GM21447 (cell line): Measurements from ENCODE around the gene DLEC1.

Experiments
- ATAC-seq: cut with Tn5 transposase; IDR thresholded peaks from one replicate; pipeline ENCODE4 v1.9.1; 2021; ENCODE audit not compliant: unreplicated experiment

The DLEC1 gene

DNA sequence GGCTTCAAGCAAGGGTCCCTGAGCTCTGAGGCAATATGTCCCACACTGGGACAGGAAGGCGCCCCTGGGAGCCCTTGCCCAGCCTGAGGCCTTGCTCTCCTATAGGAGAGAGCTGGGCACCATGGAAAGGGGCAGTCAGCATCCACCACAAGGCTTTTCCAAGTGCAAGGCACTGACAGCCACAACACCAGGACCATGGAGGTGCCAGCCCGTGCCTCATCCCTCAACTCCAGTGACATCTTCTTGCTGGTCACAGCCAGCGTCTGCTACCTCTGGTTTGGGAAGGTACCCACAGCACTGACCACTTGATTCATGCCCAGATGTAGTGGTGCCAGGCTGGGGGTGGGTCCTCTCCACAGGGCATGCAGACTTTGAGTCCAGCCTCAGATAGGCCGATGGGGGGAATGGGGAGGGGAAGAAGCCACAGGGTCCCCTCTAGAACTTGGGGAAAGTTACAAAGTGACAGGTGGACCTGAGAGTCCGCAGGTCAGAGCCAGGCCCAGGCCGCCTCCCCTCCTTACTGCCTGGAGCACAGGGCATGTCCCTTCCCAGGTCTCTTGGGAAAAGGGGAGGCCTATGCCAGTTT is 36.6 kb upstream of the DLEC1 start:
- ATAC-seq, result no peak

DNA sequence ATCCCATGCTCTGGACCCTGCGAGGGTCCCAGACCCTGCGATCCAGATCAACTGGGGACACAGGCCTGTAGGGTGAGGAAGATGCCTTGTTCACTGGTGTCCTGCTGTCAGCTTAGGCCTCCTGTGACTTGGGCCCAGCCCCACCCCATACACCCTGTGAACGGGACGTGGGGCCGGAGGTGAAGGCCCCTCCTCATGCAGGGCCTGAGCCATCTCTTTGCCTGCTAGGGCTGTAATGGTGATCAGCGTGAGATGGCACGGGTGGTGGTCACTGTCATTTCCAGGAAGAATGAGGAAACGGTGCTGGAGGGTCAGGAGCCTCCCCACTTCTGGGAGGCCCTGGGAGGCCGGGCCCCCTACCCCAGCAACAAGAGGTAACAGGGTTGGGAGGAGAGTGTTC is 36.1 kb upstream of the DLEC1 start:
- ATAC-seq, result no peak

DNA sequence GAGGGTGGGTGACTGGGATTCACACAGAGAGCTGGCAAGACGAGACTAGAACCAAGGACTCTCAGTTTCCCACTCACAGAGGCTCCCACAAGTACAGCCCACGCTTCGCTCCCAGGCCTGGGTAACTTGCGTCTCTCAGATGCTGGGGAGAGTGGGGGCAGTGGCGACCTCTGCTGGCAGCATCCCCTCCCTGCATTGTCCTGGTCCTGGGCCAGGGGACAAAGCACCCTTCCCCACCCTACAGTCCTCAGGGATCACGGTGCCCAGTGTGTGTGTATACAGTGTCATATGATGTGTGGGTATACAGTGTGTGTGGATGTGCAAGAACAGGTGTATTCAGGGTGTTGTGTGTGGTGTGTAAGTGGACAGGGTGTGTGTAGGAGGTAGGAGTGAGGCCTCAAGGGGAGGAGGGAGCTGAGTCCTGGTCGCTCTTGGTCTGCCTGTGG is 35.6 kb upstream of the DLEC1 start:
- ATAC-seq, result no peak

DNA sequence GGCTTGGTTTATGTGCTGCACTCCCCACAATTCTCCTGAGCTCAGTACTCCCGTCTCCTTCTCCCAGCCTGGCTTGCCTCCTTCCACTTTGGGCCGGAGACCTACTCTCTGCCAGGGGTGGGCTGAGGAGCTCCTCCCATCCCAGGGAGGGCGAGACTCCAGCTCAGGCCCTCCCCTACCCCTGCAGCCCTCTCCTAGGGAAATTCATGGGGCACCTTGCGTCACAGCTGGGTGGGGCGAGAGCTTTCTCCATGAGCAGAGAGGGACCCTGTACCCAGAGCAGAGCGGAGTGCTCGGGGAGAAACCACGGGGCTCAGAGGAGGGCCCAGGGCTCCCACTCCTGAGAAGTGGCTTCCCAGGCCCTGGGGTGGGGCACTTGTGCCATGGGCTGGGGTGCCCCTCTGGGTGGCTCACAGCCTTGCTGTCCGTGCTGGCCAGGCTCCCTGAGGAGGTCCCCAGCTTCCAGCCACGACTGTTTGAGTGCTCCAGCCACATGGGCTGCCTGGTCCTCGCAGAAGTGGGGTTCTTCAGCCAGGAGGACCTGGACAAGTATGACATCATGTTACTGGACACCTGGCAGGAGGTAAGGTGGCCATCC is 35.1 kb upstream of the DLEC1 start:
- no peak for ATAC-seq

DNA sequence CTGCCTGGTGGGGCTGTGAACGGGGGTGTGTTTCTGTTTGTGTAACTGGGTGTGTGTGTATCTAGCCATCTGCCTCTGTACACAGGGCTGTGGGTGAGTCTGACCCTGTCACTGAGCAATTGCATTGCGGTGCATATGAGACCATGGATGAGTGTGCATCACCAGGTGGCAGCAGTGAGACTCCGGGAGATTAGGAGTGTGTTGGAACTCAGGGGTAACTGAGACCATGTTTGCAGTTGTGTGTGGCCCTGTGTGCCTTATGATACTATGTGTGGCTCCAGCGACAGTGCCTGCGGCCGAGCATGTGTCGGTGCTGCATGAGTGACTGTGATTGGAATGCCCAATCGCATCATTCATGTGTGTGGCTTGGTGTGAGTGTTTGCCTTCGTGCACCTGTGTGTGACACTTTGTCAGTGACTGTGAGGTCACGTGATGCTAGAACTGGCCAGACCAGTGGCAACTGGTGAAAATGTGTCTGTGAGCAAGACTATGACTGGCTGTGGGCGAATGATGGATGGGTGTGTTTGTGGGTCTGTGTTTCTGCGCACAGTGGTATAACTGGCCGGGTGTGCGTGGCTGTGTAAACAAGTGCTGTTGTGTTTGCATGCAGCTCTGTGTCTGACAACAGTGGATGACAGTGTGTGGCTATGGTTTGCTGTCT is 34.5 kb upstream of the DLEC1 start:
- no peak for ATAC-seq

DNA sequence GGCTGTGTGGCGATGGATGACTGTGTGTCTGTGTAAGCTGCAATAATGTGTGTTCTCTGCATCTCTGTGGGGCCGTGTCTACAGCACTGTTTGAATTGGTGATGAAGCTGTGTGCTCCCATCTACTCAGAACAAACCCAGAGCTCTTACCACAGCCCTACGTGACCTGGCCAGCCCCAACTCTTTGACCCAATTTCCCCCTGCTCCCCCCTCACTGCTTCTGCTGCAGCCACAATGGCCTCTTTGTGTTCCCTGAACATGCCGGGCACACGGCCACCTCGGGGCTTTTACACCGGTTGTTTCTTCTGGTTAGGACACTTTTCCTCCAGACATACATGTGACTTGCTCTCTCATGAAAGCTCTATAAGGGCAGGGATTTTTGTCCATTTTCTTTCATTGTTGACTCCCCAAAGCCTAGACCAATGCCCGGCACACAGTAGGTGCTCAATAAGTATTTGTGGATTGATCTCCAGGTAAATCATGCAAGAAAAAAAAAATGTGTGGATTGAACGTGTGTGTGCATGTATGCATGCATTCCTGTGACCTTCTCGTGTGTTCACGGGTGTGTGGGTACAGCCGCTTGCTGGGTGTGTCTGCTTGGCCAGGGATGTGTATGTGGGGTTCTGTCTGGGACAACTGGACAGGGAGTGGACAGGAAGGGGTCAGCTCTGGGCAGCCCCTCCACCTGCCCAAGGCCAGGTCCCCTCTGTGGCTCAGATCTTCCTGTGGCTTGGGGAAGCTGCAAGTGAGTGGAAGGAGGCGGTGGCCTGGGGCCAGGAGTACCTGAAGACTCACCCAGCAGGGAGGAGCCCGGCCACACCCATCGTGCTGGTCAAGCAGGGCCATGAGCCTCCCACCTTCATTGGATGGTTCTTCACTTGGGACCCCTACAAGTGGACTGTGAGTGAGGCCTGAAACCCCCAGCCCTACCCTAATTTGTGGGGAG is 33.7 kb upstream of the DLEC1 start:
- ATAC-seq, result no peak

DNA sequence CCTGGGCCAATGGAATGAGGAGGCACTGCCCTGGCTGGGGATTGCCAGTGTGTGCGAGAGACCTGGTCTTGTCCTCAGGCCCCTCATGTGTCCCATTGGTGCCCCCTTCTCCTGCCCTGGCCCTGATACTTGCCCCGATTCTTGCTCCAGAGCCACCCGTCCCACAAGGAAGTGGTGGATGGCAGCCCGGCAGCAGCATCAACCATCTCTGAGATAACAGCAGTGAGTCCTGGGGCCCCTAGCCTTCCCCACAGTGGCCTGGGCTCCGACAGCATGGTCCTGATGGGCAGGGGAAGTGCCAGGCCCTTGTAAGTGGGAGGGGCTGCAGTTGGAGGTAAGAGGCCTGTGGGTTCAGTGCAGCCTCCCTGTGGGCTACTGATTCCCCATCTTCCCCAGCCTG is 33.0 kb upstream of the DLEC1 start:
- no peak for ATAC-seq

DNA sequence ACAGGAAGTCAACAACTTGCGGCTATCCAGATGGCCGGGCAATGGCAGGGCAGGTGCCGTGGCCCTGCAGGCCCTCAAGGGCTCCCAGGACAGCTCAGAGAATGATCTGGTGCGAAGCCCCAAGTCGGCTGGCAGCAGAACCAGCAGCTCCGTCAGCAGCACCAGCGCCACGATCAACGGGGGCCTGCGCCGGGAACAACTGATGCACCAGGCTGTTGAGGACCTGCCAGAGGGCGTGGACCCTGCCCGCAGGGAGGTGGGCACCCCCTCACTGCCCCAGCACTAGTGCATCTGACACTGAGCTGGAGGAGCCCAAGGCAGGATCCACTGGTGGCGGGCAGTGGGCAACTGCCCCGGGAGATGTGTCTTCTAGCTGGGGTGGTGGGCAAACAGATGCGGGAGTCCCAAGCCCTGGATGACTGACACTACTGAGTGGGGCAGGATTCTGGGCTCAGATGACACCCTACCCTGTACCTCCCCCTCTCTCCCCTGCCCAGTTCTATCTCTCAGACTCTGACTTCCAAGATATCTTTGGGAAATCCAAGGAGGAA is 32.5 kb upstream of the DLEC1 start:
- ATAC-seq, result no peak

DNA sequence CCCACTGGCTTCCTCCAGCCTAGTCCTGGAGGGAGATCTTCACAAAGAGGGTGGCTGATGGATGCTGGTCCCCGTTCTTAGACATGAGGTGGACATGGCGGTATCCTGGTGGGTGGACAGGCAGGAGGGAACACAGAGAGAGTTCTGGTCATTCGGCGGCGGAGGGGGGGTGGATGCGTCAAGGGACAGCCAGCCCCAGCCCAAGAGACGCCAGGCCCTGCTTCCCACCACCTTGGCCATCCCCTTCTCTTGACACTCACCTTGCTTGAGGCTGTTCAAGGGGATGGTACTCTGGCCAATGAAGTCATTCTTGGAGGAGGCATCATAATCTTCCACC is 31.3 kb upstream of the DLEC1 start:
- ATAC-seq, result no peak

DNA sequence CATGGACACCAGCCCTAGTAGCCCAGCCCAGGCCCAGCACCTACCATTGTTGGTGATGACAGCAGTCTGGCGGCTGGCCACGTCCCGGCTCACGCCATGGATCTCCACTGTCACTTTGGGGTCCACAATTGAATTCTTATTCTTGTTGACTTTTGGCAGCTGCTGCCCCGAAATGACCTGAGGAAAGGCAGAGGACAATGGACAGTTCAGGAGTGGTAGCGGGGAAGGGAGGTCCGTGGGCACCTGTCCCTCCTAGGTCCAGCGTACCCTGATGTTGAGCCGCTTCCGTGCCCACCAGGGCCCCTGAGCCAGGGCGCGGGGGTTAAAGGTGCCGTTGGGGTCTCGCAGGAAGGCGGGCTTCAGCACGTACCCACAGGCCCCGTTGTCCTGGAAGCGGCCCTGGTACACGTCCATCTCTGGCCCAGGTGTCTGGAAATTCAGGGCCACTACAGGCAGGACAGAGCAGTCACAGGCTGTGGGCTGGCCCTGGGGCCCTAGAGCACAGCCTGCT is 30.8 kb upstream of the DLEC1 start:
- no peak for ATAC-seq

DNA sequence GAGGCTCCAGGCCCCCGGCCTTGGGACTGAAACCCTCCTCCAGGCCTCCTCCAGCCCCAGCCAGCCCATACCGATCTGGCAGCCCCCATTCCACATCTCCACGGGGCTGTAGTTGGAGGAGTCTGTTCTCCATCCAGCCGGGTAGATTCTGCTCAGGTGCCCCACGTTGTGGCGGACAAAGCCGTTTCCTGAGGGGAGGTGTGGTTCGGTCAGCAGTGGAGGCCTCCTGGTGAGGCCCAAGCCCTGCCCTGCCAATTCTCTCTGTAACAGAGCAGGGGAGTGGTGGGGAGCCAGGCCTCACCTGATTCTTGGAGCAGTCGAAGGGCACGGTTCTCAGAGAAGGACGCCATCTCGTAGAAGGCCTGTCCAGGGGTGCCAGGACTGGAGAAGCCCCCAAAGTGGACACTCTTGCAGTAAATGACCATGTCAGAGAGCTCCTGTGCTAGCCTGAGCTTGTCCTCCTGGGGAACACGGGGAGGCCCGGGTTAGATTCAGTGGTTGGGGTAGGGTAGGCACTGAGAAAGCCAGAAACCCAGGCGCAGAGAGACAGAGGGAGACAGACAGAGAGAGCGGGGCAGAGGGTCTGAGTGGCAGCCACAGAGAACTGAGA is 29.9 kb upstream of the DLEC1 start:
- no peak for ATAC-seq

DNA sequence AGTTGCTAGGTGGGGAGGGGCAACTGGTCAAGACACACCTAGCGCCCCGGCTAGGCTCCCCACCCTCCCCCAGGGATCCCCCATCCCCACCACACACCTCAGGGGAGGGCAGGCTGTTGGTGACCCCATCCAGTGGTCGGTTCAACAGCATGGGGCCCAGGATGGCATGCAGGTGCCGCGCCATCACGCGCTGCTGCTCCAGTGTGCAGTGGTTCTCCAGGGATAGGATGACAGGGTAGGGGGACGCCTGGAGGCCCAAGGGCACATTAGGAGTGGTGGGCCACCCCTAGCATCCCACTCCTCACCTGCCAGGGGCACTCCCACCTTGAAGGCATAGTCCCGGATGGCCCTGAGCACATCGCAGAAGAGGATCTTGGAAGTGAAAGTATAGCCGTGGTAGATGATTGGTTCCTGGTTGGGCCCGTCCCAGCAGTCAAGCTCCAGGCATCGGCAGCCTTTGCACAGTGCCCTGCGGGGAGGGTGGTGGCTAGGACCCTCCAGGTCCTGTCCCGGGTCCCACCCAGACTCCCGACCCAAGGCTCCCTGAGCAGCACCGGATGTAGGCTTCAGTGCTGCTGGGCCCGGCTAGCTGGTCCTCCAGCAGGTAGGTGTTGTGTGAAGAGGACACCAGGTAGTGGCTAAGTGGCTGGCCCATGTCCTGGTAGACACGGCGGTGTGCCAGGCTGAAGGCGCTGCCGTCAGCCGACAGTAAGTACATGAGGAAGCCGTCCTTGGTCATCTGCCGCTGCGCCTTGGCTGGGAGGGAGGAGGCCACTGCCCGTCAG is 29.0 kb upstream of the DLEC1 start:
- ATAC-seq, result no peak

DNA sequence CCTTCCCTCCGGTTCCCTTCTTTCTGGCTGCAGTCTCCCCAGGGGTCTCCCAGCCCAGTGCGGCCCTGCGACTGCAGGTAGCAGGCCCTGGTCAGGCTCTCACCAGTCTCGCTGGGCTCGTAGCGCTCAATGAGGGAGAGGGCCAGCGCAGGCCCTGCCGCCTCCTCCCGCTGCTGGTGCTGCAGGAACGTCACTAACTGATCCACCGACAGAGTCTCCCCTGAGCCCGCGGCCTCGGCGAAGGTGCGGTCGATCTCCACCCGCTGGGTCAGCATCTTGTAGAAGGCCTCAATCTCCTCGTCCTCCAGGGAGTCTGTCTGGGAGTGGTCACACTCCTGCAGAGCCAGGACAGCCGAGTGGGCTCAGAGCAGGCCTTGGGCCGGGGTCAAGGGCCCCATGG is 27.9 kb upstream of the DLEC1 start:
- no peak for ATAC-seq

DNA sequence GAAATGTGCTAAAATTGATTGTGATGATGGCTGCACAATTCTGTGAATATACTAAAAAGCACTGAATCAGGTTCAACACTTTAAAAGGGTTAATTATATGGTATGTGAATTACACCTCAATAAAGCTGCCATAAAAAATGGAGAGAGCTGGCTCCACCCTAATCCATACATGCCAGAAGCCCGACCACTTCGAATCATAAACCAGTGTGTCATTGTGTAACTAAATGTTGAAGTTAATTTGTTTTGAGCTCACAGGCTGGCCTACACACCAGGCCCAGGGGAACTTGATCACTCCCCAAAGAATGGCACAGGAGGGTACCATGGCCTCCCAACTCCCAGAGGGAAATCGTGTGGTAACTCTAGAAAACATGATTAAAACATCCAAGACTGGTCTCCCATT is 23.5 kb upstream of the DLEC1 start:
- no peak for ATAC-seq

DNA sequence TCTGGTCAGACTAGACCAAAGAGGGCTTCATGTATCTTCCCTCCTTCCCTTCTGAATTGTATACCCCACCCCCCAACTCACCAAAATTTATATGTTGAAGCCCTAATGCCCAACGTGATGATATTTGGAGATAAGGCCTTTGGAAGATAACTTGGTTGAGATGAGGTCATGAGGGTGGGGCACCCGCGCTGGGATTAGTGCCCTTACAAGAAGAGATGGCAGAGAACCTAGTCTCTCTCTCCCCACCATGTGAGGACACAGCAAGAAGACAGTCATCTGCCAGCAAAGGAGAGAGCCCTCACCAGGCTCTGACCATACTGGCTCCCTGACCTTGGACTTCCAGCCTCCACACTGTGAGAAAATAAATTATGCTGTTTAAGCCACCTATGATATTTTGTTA is 23.0 kb upstream of the DLEC1 start:
- no peak for ATAC-seq

DNA sequence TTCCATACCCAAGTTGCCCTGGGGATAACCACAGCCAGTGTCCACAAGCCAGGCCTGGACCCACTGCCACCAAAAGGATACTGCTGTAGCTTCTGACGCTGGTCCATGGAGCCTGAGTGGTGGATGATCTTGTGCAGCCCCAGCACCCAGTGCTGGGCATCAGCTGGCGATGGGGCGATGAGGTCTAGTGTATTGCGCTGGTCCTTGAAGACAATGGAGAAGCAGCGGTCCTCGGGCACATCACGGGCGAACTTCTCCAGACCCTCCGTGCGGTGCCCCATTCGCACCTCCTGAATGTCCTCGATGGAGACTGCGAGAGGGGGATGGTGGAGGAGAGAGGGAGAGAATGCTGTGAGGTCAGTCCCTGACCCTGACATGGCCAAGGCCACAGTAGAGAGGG is 22.6 kb upstream of the DLEC1 start:
- ATAC-seq, result no peak

DNA sequence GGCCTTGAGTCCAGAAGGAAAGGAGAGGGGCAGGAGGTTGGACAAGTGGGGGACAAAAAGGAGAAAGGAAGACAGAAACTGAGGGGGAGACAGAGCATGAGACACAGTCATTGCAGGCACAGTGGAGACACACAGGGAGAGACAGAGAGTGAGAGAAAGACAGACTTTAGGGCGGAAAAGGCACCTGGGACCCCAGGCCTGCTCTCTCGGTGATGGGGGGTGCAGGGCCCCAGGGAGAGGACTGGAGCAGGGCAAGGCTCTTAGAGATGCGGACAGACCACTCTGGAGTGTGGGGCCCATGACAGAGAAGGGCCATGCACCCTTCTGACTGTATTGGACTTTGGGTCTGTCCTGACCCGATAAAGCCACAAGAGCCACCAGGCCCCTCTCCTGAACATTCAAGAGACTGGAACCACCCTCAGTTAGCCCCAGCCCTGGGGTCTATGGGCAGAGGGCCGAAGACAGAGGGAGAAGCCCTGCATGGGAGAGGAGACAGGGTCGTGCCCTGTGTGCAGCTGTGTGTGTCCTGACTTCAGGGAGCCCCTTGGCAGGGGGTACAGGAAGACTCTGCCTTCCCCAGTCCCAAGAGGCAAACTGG is 22.1 kb upstream of the DLEC1 start:
- ATAC-seq, result no peak

DNA sequence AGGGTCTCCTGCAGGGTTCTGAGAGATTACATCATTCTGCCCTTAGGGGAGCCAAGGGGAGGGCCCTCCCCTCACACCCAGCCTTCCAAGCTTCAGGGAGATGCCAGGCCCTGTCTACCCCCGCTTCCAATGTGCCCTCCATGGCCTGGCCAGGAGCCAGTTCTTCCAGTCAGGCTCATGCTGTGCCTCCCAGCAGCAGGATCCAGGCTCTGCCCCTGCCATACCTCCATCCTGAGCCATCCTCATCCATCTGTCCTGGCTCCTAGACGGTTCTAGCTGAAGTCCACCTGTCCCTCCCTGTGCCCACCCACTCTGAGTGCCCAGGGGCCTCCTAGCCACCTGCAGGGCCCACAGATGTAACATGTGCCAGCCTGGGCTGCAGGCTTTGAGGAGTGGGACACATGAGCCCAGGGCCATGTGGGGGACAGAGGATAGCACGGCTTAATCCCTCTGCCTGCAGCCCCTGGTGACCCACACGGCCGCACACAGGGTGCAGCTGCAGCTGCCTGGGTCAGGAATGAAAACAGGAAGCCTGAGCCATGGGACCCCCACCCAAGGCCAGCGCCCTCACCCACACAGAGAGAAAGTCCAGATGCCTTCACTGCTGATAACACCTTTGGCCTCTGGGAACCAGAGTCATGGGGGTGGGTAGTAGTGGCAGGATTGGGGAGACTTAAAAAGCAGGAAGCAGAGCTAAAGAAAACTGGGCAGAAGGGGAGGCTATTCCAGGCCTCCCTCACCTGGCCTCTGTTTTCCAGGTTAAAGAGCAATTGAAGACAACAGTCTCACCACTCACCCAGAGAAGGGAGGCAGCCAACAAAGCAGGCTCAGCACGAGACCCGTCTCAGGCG is 21.3 kb upstream of the DLEC1 start:
- no peak for ATAC-seq
